Colonic mucosa (tissue), 4 donors: ENCODE measurements around the gene TSPAN15. TPM values are rescaled to one million over a fixed set of nuclear protein-coding genes. Genes with fewer than 3 reads are reported as not detected.

Experiments
- DNase-seq: peaks from one replicate; pipeline ENCODE4 v3.0.0-alpha.2; 2020
- H3K27ac ChIP-seq: fragments of 200-600 bp; one replicate; pipeline ENCODE4 v1.8.0; 2021
- H3K27me3 ChIP-seq: fragments of 200-600 bp; one replicate; pipeline ENCODE4 v1.8.0; 2021
- H3K36me3 ChIP-seq: fragments of 200-600 bp; one replicate; pipeline ENCODE4 v1.8.0; 2021
- H3K4me1 ChIP-seq: fragments of 200-600 bp; one replicate; pipeline ENCODE4 v1.8.0; 2021; ENCODE audit warnings: mild to moderate bottlenecking
- H3K4me3 ChIP-seq: fragments of 200-600 bp; one replicate; pipeline ENCODE4 v1.8.0; 2021
- H3K9ac ChIP-seq, 2 donors: one replicate each; pipeline ENCODE4 v1.7.0; 2013; ENCODE audit warnings: control low read depth in 2 of 2, low read depth in 2 of 2, low read length in 2 of 2
- H3K9me3 ChIP-seq: fragments of 200-600 bp; one replicate; pipeline ENCODE4 v1.8.0; 2021
- intact Hi-C: fragments of 100-400 bp; cut with DNase I; formaldehyde crosslinking; loops from one replicate; pipeline ENCODE4 v1.14.1; 2022
- total RNA-seq, 2 donors: library from RNA; stranded (reverse); fragmentation: NEBNext Ultra II Directional in 1 of 2; extraction: Animal tissue kit (Norgen Biotek cat#: 25700) in 1 of 2; gene quantifications; one replicate each; pipeline ENCODE4 v1.2.1, GENCODE V29; 2021
- TF ChIP-seq, protein P1 (sequence below): fragments of 200-600 bp; IDR thresholded peaks from one replicate; pipeline ENCODE4 v1.8.0; 2022; ENCODE audit warnings: antibody characterized with exemption, mild to moderate bottlenecking
- donor health status: healthy.
- donor health status: DM: no; HTN: no; CAD: no.
- donor health status: DM: no; HTN: no; CAD: no.

TSPAN15 gene
- total RNA-seq, 2 donors from 2014 or later: 129 TPM

DNA sequence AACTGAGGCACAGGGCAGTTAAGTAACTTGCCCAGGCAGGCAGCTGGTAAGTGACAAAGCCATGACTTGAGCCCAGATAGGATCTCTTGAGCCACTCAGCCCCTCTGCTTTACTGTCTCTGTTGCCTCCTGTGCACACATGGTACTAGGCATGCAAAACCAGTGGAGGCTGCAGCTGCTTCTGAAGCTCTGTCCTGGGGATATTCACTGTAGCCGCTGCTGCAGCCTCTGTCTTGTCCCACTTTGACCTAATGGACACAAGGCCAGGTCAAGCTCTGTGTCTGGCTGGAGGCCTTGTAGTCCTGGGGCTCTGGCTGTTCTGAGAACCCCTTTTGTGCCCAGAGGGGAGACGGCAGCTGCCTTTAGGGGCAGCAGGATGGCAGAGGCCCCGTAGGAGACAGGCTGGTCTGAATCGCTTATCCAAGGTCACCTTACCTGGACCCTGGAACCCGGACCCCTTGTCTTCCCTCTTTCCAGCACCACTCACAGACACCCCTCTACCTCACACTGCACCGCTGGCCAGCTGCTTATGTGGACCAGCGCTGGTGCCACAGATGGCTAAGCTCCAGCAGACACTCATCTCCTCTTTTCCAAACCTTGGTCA, 57.6 kb downstream of the TSPAN15 start:
- Histone ChIP-seq H3K27me3 (no peaks in the 10 kb centered on the region), H3K9ac (no peak overlapping the region), H3K36me3 (no peaks in the 10 kb centered on the region), H3K4me1 (peaks cover 3% of the 10 kb centered on the region), H3K4me3 (no peak overlapping the region), H3K9me3 (no peaks in the 10 kb centered on the region), H3K27ac (no peak overlapping the region)
- no peak for DNase-seq
- TF ChIP-seq, protein P1, sequence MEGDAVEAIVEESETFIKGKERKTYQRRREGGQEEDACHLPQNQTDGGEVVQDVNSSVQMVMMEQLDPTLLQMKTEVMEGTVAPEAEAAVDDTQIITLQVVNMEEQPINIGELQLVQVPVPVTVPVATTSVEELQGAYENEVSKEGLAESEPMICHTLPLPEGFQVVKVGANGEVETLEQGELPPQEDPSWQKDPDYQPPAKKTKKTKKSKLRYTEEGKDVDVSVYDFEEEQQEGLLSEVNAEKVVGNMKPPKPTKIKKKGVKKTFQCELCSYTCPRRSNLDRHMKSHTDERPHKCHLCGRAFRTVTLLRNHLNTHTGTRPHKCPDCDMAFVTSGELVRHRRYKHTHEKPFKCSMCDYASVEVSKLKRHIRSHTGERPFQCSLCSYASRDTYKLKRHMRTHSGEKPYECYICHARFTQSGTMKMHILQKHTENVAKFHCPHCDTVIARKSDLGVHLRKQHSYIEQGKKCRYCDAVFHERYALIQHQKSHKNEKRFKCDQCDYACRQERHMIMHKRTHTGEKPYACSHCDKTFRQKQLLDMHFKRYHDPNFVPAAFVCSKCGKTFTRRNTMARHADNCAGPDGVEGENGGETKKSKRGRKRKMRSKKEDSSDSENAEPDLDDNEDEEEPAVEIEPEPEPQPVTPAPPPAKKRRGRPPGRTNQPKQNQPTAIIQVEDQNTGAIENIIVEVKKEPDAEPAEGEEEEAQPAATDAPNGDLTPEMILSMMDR: no peak
- intact Hi-C loops: loop anchor here (5.0 to 10.0 kb wide), 2 partner anchors 102 to 274 kb away; no protein-coding TSS in a partner anchor

DNA sequence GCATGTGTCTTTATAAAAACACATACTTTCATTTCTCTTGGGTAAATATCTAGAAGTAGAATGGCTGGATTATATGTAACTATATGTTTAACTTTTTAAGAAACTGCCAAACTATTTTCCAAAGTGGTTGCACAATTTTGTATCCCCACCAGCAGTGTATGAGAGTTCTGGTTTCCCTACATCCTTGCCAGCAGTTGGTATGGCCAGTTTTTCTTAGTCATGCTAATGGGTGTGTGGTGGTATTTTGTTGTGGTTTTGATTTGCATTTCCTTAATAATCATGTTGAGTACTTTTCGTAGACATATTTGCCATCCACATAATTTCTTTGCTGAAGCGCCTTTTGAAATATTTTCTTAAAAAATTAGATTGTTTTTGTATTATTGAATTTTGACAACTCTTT, 61.6 kb downstream of the TSPAN15 start:
- intact Hi-C loops: no loop called here

GRCh38 chr10:69513617-69514016, 62.4 kb downstream of the TSPAN15 start:
- Histone ChIP-seq H3K27ac (no peak overlapping the region), H3K4me1 (no peaks in the 10 kb centered on the region), H3K4me3 (no peak overlapping the region), H3K9me3 (no peaks in the 10 kb centered on the region), H3K9ac (no peak overlapping the region), H3K36me3 (no peaks in the 10 kb centered on the region), H3K27me3 (no peaks in the 10 kb centered on the region)
- TF ChIP-seq, protein P1: no peak
- DNase-seq: no peak
- intact Hi-C loops: no loop called here

More for the DNA sequence above, 61.6 kb downstream of the TSPAN15 start:
- H3K36me3 ChIP-seq: no peaks in the 10 kb centered on the region
- H3K9me3 ChIP-seq: no peaks in the 10 kb centered on the region
- H3K9ac ChIP-seq: no peak overlapping the region
- no peak for DNase-seq
- no peaks in the 10 kb centered on the region for H3K4me1 ChIP-seq
- H3K4me3 ChIP-seq: no peak overlapping the region
- no peak overlapping the region for H3K27ac ChIP-seq
- TF ChIP-seq, protein P1: no peak
- no peaks in the 10 kb centered on the region for H3K27me3 ChIP-seq

- Histone ChIP-seq H3K9ac (no peak overlapping the region), H3K36me3 (no peaks in the 10 kb centered on the region), H3K27ac (no peak overlapping the region), H3K27me3 (no peaks in the 10 kb centered on the region), H3K4me3 (no peak overlapping the region), H3K4me1 (no peaks in the 10 kb centered on the region), H3K9me3 (no peaks in the 10 kb centered on the region)
- TF ChIP-seq, protein P1: peak; percentile 83
- intact Hi-C loops: loop anchor here (2.0 to 5.0 kb wide), 2 partner anchors 119 to 202 kb away; no protein-coding TSS in a partner anchor
- peak; percentile 78 for DNase-seq
These were observed 64.5 kb downstream of the TSPAN15 start for GRCh38 chr10:69515699-69516259.

- TF ChIP-seq, protein P1: no peak
- Histone ChIP-seq H3K27ac (no peak overlapping the region), H3K9ac (no peak overlapping the region), H3K27me3 (no peaks in the 10 kb centered on the region), H3K9me3 (no peaks in the 10 kb centered on the region), H3K4me3 (no peak overlapping the region), H3K36me3 (no peaks in the 10 kb centered on the region), H3K4me1 (no peaks in the 10 kb centered on the region)
- no peak for DNase-seq
- intact Hi-C loops: loop anchor here (2.0 to 5.0 kb wide), 2 partner anchors 118 to 201 kb away; no protein-coding TSS in a partner anchor
These were observed 65.1 kb downstream of the TSPAN15 start for GRCh38 chr10:69516316-69516715.
